Neural cell (in vitro differentiated cells): ENCODE results near the gene ALDH16A1. TPM values are rescaled to one million over a fixed set of nuclear protein-coding genes. Genes with fewer than 3 reads are reported as not detected.

Source experiments
- H2AFZ ChIP-seq: fragments of 200-600, 300-800 bp; sonication (generic), shearing (Covaris generic); 2 replicates; pipeline ENCODE4 v1.6.0; 2014; ENCODE audit warnings: low read depth, mild to moderate bottlenecking, antibody characterized with exemption, low read length, moderate library complexity
- H3F3A ChIP-seq: fragments of 200-600 bp; shearing (Covaris generic); 2 replicates; pipeline ENCODE4 v1.6.1; 2016; ENCODE audit warnings: mild to moderate bottlenecking, moderate library complexity, mixed read lengths, antibody characterized with exemption, low read length; ENCODE audit not compliant: insufficient read depth, poor library complexity, severe bottlenecking
- H3K27ac ChIP-seq: fragments of 200-600, 300-800 bp; sonication (generic), shearing (Covaris generic); 2 replicates; pipeline ENCODE4 v1.5.1; 2014; ENCODE audit warnings: mild to moderate bottlenecking, low read length, moderate library complexity
- H3K27me3 ChIP-seq: fragments of 300-800, 200-600 bp; sonication (generic), shearing (Covaris generic); 2 replicates; pipeline ENCODE4 v1.6.0; 2014; ENCODE audit warnings: mild to moderate bottlenecking, low read depth, low read length, moderate library complexity; ENCODE audit not compliant: insufficient read depth
- H3K36me3 ChIP-seq: fragments of 300-800, 200-600 bp; sonication (generic), shearing (Covaris generic); 2 replicates; pipeline ENCODE4 v1.5.1; 2014; ENCODE audit warnings: mild to moderate bottlenecking, antibody characterized with exemption, low read length, moderate library complexity; ENCODE audit not compliant: insufficient read depth
- H3K4me2 ChIP-seq: fragments of 300-800, 200-600 bp; sonication (generic), shearing (Covaris generic); 2 replicates; pipeline ENCODE4 v1.6.0; 2014; ENCODE audit warnings: mild to moderate bottlenecking, low read length
- H3K4me3 ChIP-seq: fragments of 300-800, 200-600 bp; sonication (generic), shearing (Covaris generic); 2 replicates; pipeline ENCODE4 v1.5.1; 2014; ENCODE audit warnings: mild to moderate bottlenecking, low read length, moderate library complexity
- H3K79me2 ChIP-seq: fragments of 200-600 bp; shearing (Covaris generic); replicated peaks from 2 replicates; pipeline ENCODE4 v1.6.0; 2014; ENCODE audit warnings: mild to moderate bottlenecking, low read length, moderate library complexity; ENCODE audit not compliant: insufficient read depth
- H3K9ac ChIP-seq: fragments of 300-800, 200-600 bp; sonication (generic), shearing (Covaris generic); 2 replicates; pipeline ENCODE4 v1.6.1; 2016; ENCODE audit warnings: mild to moderate bottlenecking, low read length, mixed read lengths
- H3K9me2 ChIP-seq: fragments of 200-600 bp; shearing (Covaris generic); 2 replicates; pipeline ENCODE4 v1.6.1; 2016; ENCODE audit warnings: mild to moderate bottlenecking, low read length, mixed read lengths; ENCODE audit not compliant: insufficient read depth
- H3K9me3 ChIP-seq: fragments of 200-600, 300-800 bp; sonication (generic), shearing (Covaris generic); 2 replicates; pipeline ENCODE4 v1.6.1; 2016; ENCODE audit warnings: mild to moderate bottlenecking, mixed run types, low read length, moderate library complexity, mixed read lengths
- H4K20me1 ChIP-seq: fragments of 200-600 bp; shearing (Covaris generic); 2 replicates; pipeline ENCODE4 v1.6.1; 2016; ENCODE audit warnings: mild to moderate bottlenecking, mixed run types; ENCODE audit not compliant: insufficient read depth
- EP300 ChIP-seq: fragments of 450-650 bp; conservative IDR thresholded peaks from 2 replicates; pipeline ENCODE4 v1.6.1; 2014; ENCODE audit warnings: antibody characterized with exemption, mild to moderate bottlenecking, moderate library complexity; ENCODE audit not compliant: poor library complexity, severe bottlenecking
- EZH2 ChIP-seq: fragments of 200-600, 300-800 bp; shearing (Covaris generic), sonication (generic); IDR thresholded peaks from 2 replicates; pipeline ENCODE4 v1.6.1; 2014; ENCODE audit warnings: antibody characterized with exemption, low read length, borderline replicate concordance, mild to moderate bottlenecking; ENCODE audit not compliant: insufficient read depth, poor library complexity, severe bottlenecking
- MXI1 ChIP-seq: fragments of 450-650 bp; conservative IDR thresholded peaks from 2 replicates; pipeline ENCODE4 v1.6.1; 2014; ENCODE audit warnings: antibody characterized with exemption, mild to moderate bottlenecking; ENCODE audit not compliant: poor library complexity, severe bottlenecking
- POLR2AphosphoS5 ChIP-seq: IDR thresholded peaks from 2 replicates; pipeline ENCODE4 v1.6.1; 2012
- RAD21 ChIP-seq: fragments of 450-650 bp; conservative IDR thresholded peaks from 2 replicates; pipeline ENCODE4 v1.6.1; 2014; ENCODE audit warnings: antibody characterized with exemption, mild to moderate bottlenecking, moderate library complexity
- SMC3 ChIP-seq: fragments of 450-650 bp; conservative IDR thresholded peaks from 2 replicates; pipeline ENCODE4 v1.6.1; 2014; ENCODE audit warnings: antibody characterized with exemption, mild to moderate bottlenecking, moderate library complexity; ENCODE audit not compliant: poor library complexity
- TAF1 ChIP-seq: IDR thresholded peaks from 2 replicates; pipeline ENCODE4 v1.6.1; 2012; ENCODE audit warnings: low read depth
- polyA plus RNA-seq: library from polyadenylated mRNA; depleted of rRNA; stranded (reverse); fragments of >200 nt; gene quantifications from 2 replicates; pipeline ENCODE4 v1.2.3, GENCODE V29; 2014
- TF ChIP-seq, protein P1 (sequence below): fragments of 450-650 bp; IDR thresholded peaks from 2 replicates; pipeline ENCODE4 v1.5.1; 2014; ENCODE audit warnings: antibody characterized with exemption, mild to moderate bottlenecking, moderate library complexity; ENCODE audit not compliant: poor library complexity, severe bottlenecking
- TF ChIP-seq, protein P2 (sequence below): IDR thresholded peaks from 2 replicates; pipeline ENCODE4 v1.6.1; 2012; ENCODE audit warnings: borderline replicate concordance

The ALDH16A1 gene
- polyA plus RNA-seq, 1 donor from 2014 or later = 13.5 TPM

DNA sequence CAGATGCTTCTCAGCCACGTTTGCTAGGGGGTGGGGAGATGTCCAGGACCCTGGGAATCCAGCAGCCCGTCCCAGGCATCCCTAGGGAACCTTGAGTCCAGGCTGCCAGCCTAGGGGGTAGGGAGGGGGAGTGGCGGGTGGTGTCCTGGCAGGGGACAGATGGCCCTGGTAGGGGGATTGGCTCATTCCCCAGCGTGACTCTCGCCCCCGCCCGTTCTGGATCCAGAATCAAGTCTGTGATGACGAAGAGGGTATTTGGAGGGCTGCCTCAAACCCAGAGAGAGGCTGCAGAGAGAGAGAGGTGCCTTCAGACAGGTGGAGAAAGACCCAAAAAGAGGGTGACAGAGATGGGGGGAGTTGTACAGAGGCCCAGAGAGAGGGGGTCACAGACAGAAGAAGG, 15.8 kb upstream of the ALDH16A1 start:
- Histone ChIP-seq H3K36me3 (no peaks in the 10 kb centered on the region), H4K20me1 (no peaks in the 10 kb centered on the region), H3K27ac (no peak overlapping the region), H3K4me2 (no peak overlapping the region), H3K27me3 (peaks cover 79% of the 10 kb centered on the region), H3K79me2 (no peaks in the 10 kb centered on the region), H2AFZ (no peak overlapping the region), H3K9me2 (no peaks in the 10 kb centered on the region), H3K4me3 (no peak overlapping the region), H3K9me3 (peaks cover 5% of the 10 kb centered on the region), H3F3A (no peaks in the 10 kb centered on the region), H3K9ac (no peak overlapping the region)
- TF ChIP-seq RAD21 (no peak), EP300 (no peak), TAF1 (no peak), MXI1 (no peak), EZH2 (no peak), SMC3 (no peak), POLR2AphosphoS5 (no peak)
- TF ChIP-seq, protein P1, sequence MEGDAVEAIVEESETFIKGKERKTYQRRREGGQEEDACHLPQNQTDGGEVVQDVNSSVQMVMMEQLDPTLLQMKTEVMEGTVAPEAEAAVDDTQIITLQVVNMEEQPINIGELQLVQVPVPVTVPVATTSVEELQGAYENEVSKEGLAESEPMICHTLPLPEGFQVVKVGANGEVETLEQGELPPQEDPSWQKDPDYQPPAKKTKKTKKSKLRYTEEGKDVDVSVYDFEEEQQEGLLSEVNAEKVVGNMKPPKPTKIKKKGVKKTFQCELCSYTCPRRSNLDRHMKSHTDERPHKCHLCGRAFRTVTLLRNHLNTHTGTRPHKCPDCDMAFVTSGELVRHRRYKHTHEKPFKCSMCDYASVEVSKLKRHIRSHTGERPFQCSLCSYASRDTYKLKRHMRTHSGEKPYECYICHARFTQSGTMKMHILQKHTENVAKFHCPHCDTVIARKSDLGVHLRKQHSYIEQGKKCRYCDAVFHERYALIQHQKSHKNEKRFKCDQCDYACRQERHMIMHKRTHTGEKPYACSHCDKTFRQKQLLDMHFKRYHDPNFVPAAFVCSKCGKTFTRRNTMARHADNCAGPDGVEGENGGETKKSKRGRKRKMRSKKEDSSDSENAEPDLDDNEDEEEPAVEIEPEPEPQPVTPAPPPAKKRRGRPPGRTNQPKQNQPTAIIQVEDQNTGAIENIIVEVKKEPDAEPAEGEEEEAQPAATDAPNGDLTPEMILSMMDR = no peak
- TF ChIP-seq, protein P2, sequence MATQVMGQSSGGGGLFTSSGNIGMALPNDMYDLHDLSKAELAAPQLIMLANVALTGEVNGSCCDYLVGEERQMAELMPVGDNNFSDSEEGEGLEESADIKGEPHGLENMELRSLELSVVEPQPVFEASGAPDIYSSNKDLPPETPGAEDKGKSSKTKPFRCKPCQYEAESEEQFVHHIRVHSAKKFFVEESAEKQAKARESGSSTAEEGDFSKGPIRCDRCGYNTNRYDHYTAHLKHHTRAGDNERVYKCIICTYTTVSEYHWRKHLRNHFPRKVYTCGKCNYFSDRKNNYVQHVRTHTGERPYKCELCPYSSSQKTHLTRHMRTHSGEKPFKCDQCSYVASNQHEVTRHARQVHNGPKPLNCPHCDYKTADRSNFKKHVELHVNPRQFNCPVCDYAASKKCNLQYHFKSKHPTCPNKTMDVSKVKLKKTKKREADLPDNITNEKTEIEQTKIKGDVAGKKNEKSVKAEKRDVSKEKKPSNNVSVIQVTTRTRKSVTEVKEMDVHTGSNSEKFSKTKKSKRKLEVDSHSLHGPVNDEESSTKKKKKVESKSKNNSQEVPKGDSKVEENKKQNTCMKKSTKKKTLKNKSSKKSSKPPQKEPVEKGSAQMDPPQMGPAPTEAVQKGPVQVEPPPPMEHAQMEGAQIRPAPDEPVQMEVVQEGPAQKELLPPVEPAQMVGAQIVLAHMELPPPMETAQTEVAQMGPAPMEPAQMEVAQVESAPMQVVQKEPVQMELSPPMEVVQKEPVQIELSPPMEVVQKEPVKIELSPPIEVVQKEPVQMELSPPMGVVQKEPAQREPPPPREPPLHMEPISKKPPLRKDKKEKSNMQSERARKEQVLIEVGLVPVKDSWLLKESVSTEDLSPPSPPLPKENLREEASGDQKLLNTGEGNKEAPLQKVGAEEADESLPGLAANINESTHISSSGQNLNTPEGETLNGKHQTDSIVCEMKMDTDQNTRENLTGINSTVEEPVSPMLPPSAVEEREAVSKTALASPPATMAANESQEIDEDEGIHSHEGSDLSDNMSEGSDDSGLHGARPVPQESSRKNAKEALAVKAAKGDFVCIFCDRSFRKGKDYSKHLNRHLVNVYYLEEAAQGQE = no peak

DNA sequence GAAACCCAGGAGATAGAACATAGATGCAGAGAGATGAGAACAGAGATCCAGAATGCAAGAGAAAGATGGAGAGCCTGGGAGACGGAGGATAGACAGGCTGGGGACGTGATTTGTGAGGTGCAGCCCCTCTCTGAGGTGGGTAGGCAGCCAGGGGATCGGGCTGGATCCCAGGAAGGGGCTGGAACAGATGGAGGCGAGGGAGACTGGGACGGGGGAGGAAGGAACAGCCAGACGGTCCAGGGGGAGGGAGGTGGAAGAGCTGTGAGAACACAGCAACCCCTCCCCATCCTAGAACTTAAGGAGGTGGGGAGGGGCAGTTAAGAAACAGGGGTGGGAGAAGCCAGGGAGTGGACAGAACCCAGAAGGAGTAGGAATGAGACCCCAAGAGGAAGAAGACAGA, 14.8 kb upstream of the ALDH16A1 start:
- Histone ChIP-seq H3K9me3 (no peaks in the 10 kb centered on the region), H3K9me2 (no peaks in the 10 kb centered on the region), H3F3A (no peaks in the 10 kb centered on the region), H3K27me3 (peaks cover 79% of the 10 kb centered on the region), H3K36me3 (no peaks in the 10 kb centered on the region), H4K20me1 (no peaks in the 10 kb centered on the region), H3K4me2 (no peak overlapping the region), H3K79me2 (no peaks in the 10 kb centered on the region), H3K27ac (no peak overlapping the region), H3K4me3 (no peak overlapping the region), H2AFZ (no peak overlapping the region), H3K9ac (no peak overlapping the region)
- no peak for TF ChIP-seq MXI1
- TF ChIP-seq EP300 = no peak
- TF ChIP-seq RAD21 = no peak
- TF ChIP-seq SMC3 = no peak
- TF ChIP-seq EZH2 = no peak
- TF ChIP-seq, protein P2 = no peak
- TF ChIP-seq, protein P1 = no peak
- TF ChIP-seq POLR2AphosphoS5 = no peak
- TF ChIP-seq TAF1 = no peak
